GM12891 (cell line): ENCODE measurements around the gene EPRS1.

Experiments used
- DNase-seq: peaks from one replicate; pipeline ENCODE4 v3.0.0; 2011; ENCODE audit warnings: low spot score; ENCODE audit not compliant: insufficient read length
- FAIRE-seq: peaks from 2 replicates; lab custom pipeline; 2011; peaks lifted over from hg19 to GRCh38; lab: Jason Lieb, UNC
- PAX5 ChIP-seq: IDR thresholded peaks from 2 replicates; pipeline ENCODE4 v1.6.1; 2011; ENCODE audit warnings: low read length, moderate library complexity, mild to moderate bottlenecking; ENCODE audit not compliant: insufficient read depth, severe bottlenecking
- POLR2A ChIP-seq: IDR thresholded peaks from 2 replicates; pipeline ENCODE4 v1.6.1; 2011; ENCODE audit warnings: low read depth, low read length, control low read depth
- POLR2AphosphoS5 ChIP-seq: IDR thresholded peaks from 2 replicates; pipeline ENCODE4 v1.6.1; 2011; ENCODE audit warnings: low read depth, low read length, control low read depth
- POU2F2 ChIP-seq: IDR thresholded peaks from 2 replicates; pipeline ENCODE4 v1.6.1; 2011; ENCODE audit warnings: low read depth, mild to moderate bottlenecking, control low read depth, low read length, moderate library complexity
- SPI1 ChIP-seq: IDR thresholded peaks from 2 replicates; pipeline ENCODE4 v1.6.1; 2011; ENCODE audit warnings: low read depth, low read length, control low read depth
- TAF1 ChIP-seq: IDR thresholded peaks from 2 replicates; pipeline ENCODE4 v1.6.1; 2011; ENCODE audit warnings: low read depth, low read length, control low read depth

EPRS1 gene

DNA sequence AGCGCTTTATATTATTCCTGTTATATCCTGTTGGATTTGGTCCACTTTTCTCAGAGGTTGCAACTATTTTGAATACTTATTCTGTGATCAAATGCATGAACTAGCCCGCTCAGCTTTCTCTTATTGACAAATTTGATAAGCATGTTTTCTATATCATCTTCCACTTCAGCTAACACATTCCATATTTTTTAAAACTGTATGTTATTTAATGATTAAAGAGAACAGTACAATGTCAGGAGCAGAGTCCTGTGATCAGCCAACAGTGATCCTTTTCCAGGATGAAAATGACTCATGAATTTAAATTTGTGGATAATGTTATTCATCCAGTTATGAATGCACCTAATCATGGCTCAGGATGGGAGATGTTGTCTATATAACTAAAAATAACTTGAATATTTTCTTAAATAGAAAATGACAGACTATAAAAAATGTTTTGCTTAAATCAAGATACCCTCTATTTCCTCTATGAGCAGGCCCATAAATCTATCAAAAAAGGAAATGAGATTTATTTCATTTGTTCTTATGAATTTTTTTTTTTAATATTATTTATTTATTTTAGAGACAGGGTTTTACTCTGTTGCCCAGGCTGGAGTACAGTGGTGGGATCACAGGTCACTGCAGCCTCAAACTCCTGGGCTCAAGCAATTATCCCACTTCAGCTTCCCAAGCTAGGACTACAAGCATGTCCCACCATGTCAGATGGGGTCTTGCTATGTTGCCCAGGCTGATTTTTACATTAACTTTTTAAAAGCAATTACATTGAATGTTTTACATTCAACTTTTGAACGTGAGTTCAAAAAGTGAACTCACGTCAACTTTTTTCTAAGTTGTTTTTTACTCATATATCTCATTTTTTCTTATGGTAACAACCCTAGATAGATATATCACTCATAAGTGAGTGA lies 30.8 kb upstream of the EPRS1 start:
- FAIRE-seq (no peak), DNase-seq (no peak)
- TF ChIP-seq POLR2AphosphoS5: no peak
- TF ChIP-seq TAF1: no peak
- no peak for TF ChIP-seq POU2F2
- no peak for TF ChIP-seq SPI1
- no peak for TF ChIP-seq POLR2A
- TF ChIP-seq PAX5: no peak

DNA sequence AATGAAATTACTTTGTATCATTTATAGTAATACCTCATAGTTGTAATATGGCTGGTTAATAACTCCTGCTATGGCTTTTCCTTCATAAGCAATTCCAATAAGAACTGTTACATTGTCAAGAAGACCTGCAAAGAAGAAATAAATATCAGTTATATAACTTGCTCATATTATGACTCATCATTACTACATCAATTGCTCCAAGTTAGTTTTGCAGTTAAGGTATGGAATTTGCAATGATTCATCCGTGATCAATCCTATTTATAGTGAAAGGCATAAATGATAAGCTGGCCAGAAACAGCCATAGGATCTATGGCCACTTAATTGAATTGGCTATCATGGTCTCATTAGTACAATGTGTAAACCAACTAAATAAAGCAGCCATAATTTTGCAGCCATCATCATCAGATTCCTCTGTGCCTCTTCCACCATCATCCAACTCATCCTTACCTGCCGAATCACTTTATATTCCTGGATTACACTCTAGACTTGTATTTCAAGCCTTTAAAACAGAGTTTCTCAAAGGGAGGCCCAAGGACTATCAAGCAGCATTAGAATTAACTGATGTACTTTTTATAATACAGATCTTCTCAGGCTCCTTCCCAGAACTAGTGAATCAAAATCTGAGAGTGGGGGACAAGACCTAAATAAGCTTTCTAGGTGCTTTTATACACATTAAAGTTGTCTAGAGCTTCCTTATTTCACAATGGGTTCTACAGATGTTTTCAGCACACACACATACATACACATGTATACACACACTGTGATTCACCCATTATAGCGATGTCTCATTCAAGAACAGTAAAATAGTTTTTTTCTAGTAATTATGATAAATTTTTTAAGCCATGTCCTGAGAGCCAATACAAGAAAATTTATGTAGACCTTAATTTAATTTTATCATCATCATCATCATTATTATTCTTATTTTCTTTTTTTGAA lies 21.2 kb upstream of the EPRS1 start:
- no peak for TF ChIP-seq POLR2A
- FAIRE-seq: no peak
- DNase-seq: no peak

DNA sequence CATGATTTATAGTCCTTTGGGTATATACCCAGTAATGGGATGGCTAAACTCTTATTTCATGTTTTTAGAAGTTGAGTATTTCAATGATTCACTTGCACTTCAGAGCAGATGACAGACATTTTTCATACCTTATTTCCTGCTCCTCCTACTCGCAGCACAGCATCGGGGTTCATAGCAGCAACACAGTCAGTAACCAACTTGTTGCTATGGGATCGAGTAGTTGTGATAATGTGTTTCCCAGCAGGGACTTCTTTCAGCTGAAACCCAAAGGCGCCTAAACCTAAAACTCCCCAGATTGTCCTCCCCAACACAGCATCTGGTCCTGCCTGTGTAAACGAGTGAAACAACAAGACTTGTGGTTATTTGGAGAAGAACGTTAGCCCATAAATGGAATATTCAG lies 16.3 kb upstream of the EPRS1 start:
- no peak for FAIRE-seq
- DNase-seq: no peak
- TF ChIP-seq POLR2AphosphoS5 (no peak), PAX5 (no peak), SPI1 (no peak), TAF1 (no peak), POU2F2 (no peak)

DNA sequence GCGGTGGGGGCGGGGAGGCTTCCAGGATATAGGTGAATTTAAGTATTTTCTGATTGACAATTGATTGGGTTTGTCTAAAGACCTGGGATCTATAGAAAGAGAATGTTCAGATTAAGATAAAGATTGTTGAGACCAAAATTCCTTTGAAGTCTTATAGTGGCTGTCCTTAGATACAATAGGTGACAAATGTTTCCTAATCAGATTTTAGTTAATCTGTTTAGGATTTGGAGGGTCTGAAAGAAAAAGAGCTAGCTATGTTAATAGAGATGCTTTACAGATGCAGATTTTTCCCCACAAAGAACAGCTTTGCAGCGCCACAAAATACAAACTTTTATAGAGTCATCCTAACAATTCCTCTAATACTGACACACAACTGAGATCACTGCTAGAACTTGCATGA lies 14.6 kb upstream of the EPRS1 start:
- no peak for FAIRE-seq
- TF ChIP-seq POLR2AphosphoS5 (no peak), POLR2A (no peak), SPI1 (no peak), POU2F2 (no peak), TAF1 (no peak), PAX5 (no peak)
- DNase-seq: no peak

DNA sequence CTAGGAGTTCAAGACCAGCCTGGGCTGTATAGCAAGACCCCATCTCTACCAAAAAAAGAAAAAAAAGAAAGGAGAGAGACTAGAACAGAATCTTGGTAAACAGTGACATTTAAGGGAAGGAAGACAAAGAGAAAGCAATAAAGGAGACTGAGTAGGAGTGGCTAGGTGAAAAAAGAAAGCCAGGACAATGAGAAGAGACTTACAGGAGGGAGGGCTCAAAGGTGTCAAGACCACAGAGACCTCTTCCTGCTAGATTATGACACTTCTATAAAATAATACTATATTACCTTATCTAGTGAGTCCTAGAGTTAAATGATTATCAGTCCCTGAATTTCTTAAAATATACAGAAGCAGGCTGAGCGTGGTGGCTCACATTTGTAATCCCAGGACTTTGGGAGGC lies 10.1 kb upstream of the EPRS1 start:
- TF ChIP-seq PAX5 (no peak), TAF1 (no peak), POLR2A (no peak), SPI1 (no peak), POLR2AphosphoS5 (no peak), POU2F2 (no peak)
- FAIRE-seq: no peak
- no peak for DNase-seq

DNA sequence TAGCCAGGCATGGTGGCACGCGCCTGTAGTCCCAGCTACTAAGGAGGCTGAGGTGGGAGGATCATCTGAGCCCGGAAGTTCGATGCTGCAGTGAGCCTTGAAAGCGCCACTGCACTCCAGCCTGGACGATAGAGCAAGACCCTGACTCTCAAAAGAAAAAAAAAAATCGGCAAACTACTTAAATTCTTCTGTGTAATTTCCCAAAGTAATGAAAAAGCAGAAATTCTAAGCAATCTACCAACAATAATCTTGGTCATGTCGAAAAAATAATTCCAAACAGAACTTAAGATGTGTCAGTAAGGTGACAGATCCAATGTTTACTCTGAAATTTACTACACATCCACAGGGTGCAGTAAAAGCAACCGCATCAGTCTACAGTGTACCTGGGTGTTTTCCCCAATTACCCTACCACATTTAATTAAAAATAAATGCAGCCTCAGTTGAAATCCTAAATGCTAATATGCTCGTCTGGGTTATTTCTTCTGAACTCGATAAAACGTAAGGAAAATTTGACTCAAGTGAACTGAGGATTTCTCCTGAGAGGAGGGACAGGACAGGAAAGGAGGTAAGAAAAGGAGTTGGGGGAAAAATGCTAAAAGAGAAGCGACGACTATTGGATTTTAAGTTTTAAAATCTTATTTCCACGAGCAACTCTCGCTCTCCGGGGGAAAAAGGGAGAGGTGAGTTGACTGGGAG lies 801 bp downstream of the EPRS1 start:
- DNase-seq (no peak), FAIRE-seq (peak; percentile 9)

DNA sequence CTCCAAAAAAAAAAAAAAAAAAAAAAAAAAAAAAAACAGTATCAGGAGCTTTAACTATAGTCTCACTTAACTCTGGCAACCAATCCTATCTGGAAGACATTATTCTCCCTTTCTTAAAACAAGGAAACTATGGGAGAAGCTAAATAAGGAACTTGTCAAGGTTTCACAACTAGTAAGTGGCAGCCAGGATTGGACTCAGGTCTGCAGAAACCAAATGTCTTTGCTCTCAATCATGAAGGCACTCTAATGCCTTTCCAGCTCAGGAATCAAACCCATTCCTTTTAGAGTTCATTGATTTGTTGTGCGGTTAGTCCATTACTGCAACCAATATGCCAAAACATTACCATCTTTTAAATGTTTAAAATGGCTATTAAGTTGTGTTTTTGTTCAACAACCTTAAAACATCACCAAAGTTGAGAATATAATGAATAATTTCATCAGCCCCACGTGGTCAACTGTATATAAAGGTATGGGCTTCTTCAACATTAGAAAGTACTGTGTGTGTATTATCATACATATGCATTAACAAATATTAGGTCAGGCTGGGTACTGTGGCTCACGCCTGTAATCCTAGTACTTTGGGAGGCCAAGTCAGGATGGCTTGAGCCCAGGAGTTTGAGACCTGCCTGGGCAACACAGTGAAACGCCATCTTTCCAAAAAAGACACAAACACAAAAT lies 1.5 kb downstream of the EPRS1 start:
- DNase-seq: no peak
- FAIRE-seq: no peak
- TF ChIP-seq TAF1 (no peak), PAX5 (no peak), POU2F2 (no peak), SPI1 (no peak), POLR2AphosphoS5 (no peak), POLR2A (no peak)

More for the DNA sequence above, 801 bp downstream of the EPRS1 start:
- no peak for TF ChIP-seq POLR2AphosphoS5
- TF ChIP-seq TAF1: no peak
- no peak for TF ChIP-seq PAX5
- TF ChIP-seq POLR2A: no peak
- TF ChIP-seq POU2F2: no peak
- no peak for TF ChIP-seq SPI1

DNA sequence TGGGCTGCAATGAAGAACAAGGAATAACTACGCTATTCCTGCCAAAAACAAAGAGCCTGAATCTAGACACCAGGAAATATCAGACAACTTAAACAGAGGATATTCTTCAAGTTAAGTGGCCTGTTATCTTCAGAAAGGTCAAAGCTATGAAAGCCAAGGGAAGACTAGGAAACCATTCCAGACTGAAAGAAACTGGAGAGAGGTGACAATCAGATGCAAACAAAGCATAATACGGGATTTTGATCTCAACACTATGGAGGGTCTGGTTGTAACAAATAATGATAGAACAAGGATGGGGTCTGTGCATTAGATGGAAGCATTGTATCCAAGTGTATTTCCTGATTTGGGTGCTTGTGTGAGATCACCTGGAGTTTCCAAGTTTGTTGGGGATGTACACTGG lies 2.7 kb downstream of the EPRS1 start:
- no peak for TF ChIP-seq PAX5
- TF ChIP-seq TAF1: no peak
- no peak for TF ChIP-seq POLR2AphosphoS5
- no peak for TF ChIP-seq POU2F2
- no peak for TF ChIP-seq POLR2A
- TF ChIP-seq SPI1: no peak
- DNase-seq: no peak
- FAIRE-seq: no peak

DNA sequence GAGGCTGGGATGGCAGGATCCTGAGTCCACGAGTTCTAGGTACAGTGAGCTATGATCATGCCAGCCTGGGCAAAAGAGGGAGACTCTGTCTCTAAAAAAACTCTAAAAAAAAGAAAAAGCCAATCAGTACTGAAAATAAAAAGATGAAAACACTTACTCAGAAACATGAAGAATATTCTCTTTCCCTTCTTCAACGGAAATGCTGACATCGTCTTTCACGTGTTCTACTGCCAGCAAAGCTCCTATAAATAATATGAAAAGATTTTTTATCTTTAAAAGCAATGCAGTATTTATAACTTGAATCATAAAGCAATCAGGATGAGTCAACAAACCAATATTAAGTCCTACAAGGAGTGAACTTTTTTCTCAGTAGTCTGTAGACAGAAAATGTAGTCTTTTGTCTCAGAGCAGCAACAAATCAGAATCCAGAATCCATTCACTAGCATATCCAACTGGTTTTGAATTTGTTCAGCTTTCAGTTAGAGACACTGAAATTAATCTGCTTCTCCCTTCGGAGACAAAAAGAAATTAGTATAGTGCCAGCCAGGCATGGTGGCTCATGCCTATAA lies 6.2 kb downstream of the EPRS1 start:
- TF ChIP-seq PAX5 (no peak), POU2F2 (no peak), SPI1 (no peak), POLR2A (no peak), POLR2AphosphoS5 (no peak), TAF1 (no peak)
- no peak for FAIRE-seq

More for the DNA sequence above, 6.2 kb downstream of the EPRS1 start:
- no peak for DNase-seq
